ENCODE results near the gene MVD.

DNA sequence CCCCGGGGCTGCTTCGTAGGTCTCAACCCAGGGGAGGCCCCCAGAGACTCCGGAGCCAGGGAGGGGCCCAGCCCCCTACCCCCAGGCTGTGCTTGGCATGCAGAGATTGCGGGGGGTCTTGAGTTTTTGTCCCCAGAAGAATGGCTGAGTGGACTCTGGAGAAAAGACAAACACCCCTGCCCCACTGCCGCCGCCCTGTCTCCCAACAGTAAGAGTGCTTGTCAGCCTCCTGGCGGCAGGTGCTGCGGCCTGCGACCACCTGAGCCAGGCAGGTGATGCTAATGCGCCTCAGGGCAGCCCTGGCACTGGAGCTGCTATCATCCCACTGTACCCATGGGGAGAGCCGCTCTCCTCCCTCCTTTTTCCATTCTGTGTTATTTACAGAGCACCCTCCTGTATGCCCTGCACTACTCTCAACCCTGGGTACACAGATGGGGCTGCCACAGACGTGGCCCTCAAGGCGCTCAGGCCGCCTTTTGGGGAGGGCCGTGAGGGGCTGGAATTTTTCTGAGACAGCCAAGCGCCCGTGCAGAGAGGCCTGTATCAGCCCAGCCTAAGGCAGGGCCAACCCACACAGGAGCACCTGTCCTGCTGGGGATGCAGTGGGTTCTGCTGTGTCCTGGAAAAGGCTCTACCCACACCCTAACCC lies 27.1 kb downstream of the MVD start:
- TF ChIP-seq, protein P1, sequence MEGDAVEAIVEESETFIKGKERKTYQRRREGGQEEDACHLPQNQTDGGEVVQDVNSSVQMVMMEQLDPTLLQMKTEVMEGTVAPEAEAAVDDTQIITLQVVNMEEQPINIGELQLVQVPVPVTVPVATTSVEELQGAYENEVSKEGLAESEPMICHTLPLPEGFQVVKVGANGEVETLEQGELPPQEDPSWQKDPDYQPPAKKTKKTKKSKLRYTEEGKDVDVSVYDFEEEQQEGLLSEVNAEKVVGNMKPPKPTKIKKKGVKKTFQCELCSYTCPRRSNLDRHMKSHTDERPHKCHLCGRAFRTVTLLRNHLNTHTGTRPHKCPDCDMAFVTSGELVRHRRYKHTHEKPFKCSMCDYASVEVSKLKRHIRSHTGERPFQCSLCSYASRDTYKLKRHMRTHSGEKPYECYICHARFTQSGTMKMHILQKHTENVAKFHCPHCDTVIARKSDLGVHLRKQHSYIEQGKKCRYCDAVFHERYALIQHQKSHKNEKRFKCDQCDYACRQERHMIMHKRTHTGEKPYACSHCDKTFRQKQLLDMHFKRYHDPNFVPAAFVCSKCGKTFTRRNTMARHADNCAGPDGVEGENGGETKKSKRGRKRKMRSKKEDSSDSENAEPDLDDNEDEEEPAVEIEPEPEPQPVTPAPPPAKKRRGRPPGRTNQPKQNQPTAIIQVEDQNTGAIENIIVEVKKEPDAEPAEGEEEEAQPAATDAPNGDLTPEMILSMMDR (IDR thresholded peaks at IDR 0.05 in 2 of 3, conservative IDR thresholded peaks at IDR 0.05 in 1 of 3; ENCODE audit: control insufficient read depth in 2 of 3, extremely low read depth in 1 of 3, insufficient read depth in 1 of 3, low read depth in 3 of 3, low read length in 3 of 3): no peak
- TF ChIP-seq RFX5 (IDR thresholded peaks at IDR 0.05; ENCODE audit: low read depth, low read length): no peak
- TF ChIP-seq, protein P2, sequence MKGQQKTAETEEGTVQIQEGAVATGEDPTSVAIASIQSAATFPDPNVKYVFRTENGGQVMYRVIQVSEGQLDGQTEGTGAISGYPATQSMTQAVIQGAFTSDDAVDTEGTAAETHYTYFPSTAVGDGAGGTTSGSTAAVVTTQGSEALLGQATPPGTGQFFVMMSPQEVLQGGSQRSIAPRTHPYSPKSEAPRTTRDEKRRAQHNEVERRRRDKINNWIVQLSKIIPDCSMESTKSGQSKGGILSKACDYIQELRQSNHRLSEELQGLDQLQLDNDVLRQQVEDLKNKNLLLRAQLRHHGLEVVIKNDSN (IDR thresholded peaks at IDR 0.05; ENCODE audit: borderline replicate concordance, extremely low read length, insufficient read depth, low read depth, low read length): no peak
- TF ChIP-seq KAT2A (conservative IDR thresholded peaks at IDR 0.05; ENCODE audit: control insufficient read depth, low read depth, low read length): no peak
- no peak for TF ChIP-seq PAX5 (IDR thresholded peaks at IDR 0.05; ENCODE audit: borderline replicate concordance, low read depth, low read length)
- TF ChIP-seq HDAC2 (IDR thresholded peaks at IDR 0.05): no peak
- TF ChIP-seq RAD21 (IDR thresholded peaks at IDR 0.05; ENCODE audit: insufficient read depth, low read depth, low read length): no peak
- TF ChIP-seq, protein P3, sequence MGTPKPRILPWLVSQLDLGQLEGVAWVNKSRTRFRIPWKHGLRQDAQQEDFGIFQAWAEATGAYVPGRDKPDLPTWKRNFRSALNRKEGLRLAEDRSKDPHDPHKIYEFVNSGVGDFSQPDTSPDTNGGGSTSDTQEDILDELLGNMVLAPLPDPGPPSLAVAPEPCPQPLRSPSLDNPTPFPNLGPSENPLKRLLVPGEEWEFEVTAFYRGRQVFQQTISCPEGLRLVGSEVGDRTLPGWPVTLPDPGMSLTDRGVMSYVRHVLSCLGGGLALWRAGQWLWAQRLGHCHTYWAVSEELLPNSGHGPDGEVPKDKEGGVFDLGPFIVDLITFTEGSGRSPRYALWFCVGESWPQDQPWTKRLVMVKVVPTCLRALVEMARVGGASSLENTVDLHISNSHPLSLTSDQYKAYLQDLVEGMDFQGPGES (IDR thresholded peaks at IDR 0.05): no peak
- TF ChIP-seq POLR2AphosphoS5 (IDR thresholded peaks at IDR 0.05; ENCODE audit: low read length): no peak
- no peak for TF ChIP-seq RBBP5 (conservative IDR thresholded peaks at IDR 0.05)
- TF ChIP-seq RCOR1 (conservative IDR thresholded peaks at IDR 0.05; ENCODE audit: low read depth, low read length): no peak
- no peak for TF ChIP-seq SIN3A (IDR thresholded peaks at IDR 0.05; ENCODE audit: low read depth, low read length)

All from GM12878 (cell line).